22Rv1 (cell line): ENCODE measurements around the gene RFT1.
A peak's percentile ranks its signal among the peaks of the same experiment; 100 is the strongest.

Experiments
- H3K27ac ChIP-seq: fragments of 450-650 bp; 2 replicates; pipeline ENCODE4 v1.5.1; 2017
- ZFX ChIP-seq: fragments of 450-650 bp; IDR thresholded peaks from 2 replicates; pipeline ENCODE4 v1.6.1; 2017; ENCODE audit warnings: antibody characterized with exemption, borderline replicate concordance
- TF ChIP-seq, protein P1 (sequence below): fragments of 450-650 bp; IDR thresholded peaks from 2 replicates; pipeline ENCODE4 v1.5.1; 2017; ENCODE audit warnings: mild to moderate bottlenecking

Gene RFT1

DNA sequence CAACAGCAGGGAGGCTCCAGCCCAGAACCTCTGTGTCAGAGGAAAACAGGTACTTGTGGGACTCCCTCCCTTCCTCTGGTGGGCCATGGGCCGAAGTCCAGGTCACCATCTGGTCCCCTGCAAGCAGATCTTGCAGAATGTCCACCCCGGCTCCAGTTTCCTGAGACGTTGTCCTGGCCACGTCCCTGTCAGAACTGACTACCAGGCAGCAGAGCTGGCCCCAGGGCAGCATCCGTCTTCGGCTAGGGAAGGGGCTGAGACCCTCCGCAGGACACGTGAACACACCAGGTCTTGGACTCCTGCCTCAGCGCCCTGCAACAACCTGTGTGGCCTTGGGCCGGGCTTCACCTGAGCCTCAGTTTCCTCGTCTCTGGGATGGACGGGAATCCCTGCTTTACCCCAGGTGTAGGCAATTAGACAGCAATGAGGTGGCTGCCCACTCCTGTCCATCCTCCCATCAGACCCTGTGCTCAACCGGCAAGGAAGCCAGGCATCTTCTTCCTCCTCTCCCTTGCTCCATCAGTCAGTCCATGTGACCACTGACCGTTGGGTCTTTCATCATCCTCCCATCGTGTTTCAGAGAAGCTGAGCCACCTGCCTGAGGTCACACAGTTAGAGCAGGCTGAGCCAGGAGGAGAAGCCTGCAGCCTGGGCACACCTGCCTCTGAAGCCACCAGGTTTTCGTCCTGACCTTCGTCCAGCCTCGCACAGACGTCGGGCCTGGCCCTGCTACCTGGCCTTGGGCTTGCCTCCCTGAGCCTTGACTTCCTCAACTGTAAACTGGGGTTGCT lies 21.8 kb upstream of the RFT1 start:
- TF ChIP-seq, protein P1, sequence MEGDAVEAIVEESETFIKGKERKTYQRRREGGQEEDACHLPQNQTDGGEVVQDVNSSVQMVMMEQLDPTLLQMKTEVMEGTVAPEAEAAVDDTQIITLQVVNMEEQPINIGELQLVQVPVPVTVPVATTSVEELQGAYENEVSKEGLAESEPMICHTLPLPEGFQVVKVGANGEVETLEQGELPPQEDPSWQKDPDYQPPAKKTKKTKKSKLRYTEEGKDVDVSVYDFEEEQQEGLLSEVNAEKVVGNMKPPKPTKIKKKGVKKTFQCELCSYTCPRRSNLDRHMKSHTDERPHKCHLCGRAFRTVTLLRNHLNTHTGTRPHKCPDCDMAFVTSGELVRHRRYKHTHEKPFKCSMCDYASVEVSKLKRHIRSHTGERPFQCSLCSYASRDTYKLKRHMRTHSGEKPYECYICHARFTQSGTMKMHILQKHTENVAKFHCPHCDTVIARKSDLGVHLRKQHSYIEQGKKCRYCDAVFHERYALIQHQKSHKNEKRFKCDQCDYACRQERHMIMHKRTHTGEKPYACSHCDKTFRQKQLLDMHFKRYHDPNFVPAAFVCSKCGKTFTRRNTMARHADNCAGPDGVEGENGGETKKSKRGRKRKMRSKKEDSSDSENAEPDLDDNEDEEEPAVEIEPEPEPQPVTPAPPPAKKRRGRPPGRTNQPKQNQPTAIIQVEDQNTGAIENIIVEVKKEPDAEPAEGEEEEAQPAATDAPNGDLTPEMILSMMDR = no peak
- TF ChIP-seq ZFX = no peak
- H3K27ac ChIP-seq = peak overlapping the region; percentile 94; the same call in 1 of the 2 replicates

DNA sequence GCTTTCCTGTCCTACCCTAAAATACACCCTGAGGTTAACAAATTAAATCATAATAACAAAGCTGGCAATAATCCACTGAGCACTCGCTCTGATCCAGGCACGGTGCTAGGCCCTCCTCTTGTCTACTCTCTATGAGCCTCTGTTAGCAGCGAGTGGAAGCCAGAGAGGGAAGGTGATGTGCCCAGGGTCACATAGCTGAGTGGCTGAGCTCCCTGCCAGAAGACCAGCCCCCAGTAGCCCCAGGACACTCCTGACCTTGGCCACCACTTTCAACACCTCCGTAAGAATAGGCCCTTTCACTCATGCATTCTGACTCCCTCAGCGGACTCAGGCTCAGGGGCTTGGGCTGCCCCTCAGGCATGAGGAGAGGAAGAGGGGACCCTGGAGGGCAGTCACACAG lies 21.2 kb upstream of the RFT1 start:
- H3K27ac ChIP-seq = peak overlapping the region; percentile 94
- TF ChIP-seq, protein P1 = no peak
- TF ChIP-seq ZFX = no peak

DNA sequence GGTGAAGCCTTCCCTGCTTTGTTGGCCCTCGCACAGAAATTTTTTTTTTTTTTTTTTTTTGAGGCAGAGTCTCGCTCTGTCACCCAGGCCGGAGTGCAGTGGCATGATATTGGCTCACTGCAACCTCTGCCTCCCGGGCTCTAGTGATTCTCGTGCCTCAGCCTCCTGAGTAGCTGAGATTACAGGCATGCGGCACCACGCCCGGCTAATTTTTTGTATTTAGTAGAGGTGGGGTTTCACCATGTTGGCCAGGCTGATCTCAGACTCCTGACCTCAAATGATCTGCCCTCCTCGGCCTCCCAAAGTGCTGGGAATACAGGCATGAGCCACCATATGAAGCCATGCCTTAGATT lies 20.8 kb upstream of the RFT1 start:
- H3K27ac ChIP-seq = peak overlapping the region; percentile 94

DNA sequence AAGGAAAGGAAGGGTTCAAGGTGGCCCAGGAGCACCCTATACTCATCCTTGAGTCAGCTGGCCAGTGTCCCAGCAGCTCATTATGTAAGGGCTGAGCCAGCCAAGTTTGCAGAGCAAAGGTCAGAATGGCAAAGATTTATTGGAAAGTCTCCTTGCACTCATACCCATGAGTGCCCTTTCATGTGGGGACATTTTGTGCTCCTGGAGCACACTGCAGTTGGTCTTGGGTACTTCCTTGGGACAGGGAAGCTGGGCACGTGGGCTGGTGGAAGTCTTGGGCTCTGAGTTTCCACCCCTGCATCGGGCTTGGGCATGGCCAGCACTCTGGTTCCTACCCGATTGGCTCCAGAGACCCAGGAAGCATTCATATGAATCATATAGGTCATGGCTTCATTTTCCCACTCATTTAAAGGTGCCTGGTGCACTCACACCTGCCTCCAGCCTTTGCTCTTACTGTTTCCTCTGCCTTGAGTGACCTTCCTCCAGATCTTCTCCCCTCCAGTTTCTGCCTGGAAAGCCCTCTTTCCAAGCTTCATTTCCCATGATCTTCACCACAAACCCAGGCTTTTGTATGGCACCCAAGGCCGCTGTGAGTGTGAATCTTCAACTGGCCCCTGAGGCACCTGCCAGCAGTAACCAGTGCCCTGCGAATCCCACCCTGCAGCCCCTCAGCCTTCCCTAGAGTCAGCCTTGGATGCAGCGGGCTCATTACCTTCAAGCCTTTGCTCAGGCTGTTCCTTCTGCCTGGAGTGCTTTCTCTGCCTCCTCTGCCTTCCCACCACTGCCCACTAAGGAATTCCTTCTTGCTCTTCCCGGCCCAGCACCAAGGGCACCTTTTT lies 20.2 kb upstream of the RFT1 start:
- peak overlapping the region; percentile 94 for H3K27ac ChIP-seq
- TF ChIP-seq ZFX = no peak
- TF ChIP-seq, protein P1 = no peak

DNA sequence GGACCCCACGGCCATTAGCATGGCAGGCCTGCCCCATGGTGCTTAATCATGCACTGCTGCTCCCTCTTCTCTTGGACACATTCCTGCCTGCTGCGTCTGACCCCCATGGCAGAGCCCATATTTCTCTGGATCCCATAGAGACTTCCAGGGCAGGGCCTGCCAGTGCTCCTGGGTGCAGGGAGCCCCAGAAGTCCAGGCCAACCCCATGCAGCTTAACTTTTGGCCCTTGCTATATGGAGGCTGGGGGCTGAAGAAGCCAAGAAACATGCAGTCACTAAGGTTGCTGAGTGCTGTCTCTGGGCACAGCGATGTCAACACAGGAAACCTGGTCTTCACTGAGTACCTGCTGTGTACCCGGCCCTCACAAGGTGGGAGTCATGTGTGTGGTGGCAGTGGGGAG lies 19.5 kb upstream of the RFT1 start:
- H3K27ac ChIP-seq = peak overlapping the region; percentile 94
- no peak for TF ChIP-seq ZFX
- TF ChIP-seq, protein P1 = no peak

DNA sequence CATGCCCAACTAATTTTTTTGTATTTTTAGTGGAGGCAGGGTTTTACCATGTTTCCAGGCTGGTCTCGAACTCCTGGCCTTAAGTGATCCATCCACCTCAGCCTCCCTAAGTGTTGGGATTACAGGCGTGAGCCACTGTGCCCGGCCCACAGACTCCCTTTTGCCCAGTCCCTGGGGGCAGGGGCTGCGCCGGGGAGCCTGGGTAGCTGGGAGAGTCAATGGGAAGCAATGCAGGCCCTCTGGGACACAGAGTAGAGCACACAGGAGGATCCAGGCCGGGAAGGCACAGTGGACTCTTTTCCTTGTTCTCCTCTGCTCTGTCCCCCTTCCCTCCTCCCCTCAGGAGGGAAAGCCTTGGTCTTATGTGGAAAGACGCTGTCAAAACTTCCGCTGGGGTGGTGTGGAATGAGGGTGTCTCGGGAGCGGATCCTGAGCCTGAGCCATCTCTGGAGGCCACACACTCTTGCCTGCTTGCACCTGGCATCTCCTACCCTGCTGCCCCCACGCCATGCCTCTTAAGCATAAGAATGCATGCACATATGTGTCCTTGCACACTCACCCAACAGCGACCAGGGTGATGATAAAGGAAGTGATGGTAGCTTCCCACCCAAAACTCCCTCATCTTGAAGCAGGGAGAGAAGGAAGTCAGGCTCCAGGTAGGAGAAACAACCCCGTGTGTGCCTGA lies 18.9 kb upstream of the RFT1 start:
- TF ChIP-seq ZFX = no peak
- TF ChIP-seq, protein P1 = no peak
- peak overlapping the region; percentile 94 for H3K27ac ChIP-seq

DNA sequence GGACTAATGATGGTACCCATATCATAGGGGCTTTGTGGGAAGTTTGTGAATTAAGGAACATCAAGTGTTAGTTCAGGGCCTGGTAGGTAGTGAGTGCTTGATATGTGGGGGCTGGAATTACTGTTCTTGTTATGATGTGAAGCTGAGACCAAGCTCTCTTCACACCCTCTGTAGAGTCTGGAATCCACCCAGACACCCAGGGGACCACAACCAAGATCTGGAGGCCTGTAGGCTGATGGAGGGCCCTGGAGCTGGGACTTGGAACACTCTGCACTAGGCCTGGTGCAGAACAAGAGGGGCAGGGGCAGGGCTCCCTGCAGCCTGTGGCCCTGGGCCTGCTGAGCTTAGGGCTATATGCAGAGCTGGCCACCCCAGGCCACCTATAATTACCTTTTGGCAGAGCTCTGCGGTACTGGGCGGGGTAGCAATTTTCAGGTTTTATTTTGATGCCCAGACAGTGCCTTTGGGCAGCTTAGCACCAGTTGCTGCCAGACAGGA lies 17.7 kb upstream of the RFT1 start:
- TF ChIP-seq, protein P1 = no peak
- TF ChIP-seq ZFX = no peak
- peak overlapping the region; percentile 94 for H3K27ac ChIP-seq
